Body of pancreas (tissue), 4 donors: ENCODE data around the gene ALDH1A1.

ENCODE experiments used
- CTCF ChIP-seq, 7 experiments: fragments of 450-650 bp in 4 of 7; fragments of 200-600 bp in 3 of 7; sonication (generic) in 3 of 7; IDR thresholded peaks; one replicate each; pipeline ENCODE4 v1.5.1; 2016 to 2019; ENCODE audit warnings: antibody characterized with exemption in 7 of 7
- POLR2A ChIP-seq, 3 donors: fragments of 450-650 bp; IDR thresholded peaks; one replicate each; pipeline ENCODE4 v1.6.1; 2016; ENCODE audit warnings: antibody characterized with exemption in 3 of 3, mild to moderate bottlenecking in 2 of 3

GRCh38 chr9:72898360-72898759, 54.5 kb downstream of the ALDH1A1 start:
- TF ChIP-seq POLR2A (IDR thresholded peaks at IDR 0.05) (no peak), CTCF (IDR thresholded peaks at IDR 0.05) (no peak)
